Measurements from ENCODE around the gene CYP2W1. TPM values are rescaled to one million over a fixed set of nuclear protein-coding genes. Genes with fewer than 3 reads are reported as not detected.
"Not testable (repeated sequence)": the region's sequence is repeated elsewhere in the genome, so short reads cannot be mapped to it uniquely, and the experiment has no call there.

Gene CYP2W1
- total RNA-seq, 2 donors from 2014 or later = 1.2 to 3.6 TPM

DNA sequence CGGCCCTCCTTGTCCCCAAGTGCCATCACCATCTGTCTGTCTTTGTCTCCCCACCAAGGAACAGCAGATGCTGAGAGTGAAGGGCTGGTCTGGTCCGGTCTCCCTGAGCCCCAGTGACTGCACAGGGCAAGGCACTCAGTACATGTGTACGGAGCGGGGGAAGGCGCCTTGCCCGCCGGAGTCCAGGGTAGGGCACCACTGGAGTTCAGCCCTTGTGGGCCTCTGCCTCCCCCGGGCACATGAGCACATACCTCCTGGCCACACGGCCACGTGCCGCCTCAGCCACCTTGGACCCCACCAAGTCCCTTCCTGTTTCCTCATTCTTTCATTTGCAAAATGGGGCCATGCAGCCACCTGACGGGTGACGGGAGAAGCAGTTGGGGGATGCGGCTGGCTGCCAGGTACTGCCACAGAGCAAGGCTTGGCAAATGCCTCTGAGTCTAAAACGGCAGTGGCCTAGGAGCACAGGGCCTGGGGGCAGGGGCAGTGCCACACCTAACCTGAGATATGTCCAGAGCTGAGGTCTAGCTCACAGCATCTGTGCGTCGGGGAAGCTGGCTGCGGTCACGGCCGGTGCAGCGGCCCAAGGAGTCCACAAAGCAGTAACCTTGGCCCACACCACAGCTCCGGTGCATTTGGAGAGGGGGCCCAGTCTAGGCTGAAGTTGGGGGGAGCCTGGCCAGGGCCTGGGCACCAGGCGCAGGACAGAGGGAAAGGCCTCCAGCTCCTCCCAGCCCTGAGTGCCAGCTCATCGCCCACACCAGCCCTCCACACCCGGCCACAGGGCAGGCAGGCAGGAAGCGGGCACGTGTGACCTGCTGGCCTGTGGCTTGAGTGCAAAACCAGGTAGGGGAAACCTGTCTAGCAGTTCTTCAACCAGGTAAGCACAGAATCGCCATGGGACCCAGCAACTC is 33.7 kb upstream of the CYP2W1 start:
- peak in 1 of 2 donors; percentile 17 for DNase-seq
- no peak for ATAC-seq
- intact Hi-C loops (cut with DNase I, micrococcal nuclease) = no loop called here

- intact Hi-C loops (cut with DNase I, micrococcal nuclease) = no loop called here
- DNase-seq = peak in 1 of 2 donors; percentile 12
- no peak for ATAC-seq
Measured at GRCh38 chr7:951881-952547, 31.0 kb upstream of the CYP2W1 start.

DNA sequence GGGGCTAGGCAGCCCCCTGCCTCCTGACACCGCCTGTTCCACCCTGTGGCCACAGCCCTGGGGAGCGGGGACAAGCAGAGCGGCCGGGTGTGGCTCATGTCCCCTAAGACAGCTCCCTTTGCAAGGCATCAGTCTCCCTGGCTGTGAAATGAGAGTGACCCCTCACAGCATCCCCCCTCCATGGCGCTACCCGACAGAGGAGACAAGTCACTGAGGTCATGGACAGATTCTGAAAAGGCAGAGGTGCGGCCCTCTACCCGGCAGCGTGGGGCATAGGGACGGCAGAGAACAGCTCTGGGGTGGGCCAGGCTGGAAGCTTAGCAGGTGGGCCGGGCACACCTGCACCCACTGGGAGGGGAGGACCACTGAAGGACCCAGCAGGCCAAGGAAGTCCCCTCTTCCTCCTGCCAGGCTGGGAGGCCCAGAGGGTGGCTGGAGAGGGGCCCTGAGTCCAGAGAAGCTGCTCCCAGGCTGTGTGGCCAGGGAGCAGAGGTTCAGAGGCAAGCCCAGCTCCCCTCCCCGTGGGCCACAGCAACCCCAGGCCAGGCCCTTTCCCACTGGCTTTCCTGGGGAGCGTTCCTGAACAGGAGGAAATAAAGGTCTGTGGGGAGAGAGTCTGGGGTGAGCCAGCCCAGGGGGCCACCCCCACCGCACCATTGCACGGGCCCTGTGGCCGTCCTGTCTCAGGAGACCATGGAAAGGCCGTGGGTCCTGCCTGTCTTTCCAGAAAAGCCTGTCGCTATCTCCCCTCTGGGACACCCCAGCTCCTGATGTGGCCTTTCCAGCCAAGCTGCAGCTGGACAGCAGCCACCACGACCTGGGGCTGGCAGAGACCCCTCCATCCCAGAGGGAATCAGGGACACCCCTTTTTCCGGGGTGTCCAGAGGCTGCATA is 30.2 kb upstream of the CYP2W1 start:
- DNase-seq = peak in 1 of 2 donors; percentile 13

DNA sequence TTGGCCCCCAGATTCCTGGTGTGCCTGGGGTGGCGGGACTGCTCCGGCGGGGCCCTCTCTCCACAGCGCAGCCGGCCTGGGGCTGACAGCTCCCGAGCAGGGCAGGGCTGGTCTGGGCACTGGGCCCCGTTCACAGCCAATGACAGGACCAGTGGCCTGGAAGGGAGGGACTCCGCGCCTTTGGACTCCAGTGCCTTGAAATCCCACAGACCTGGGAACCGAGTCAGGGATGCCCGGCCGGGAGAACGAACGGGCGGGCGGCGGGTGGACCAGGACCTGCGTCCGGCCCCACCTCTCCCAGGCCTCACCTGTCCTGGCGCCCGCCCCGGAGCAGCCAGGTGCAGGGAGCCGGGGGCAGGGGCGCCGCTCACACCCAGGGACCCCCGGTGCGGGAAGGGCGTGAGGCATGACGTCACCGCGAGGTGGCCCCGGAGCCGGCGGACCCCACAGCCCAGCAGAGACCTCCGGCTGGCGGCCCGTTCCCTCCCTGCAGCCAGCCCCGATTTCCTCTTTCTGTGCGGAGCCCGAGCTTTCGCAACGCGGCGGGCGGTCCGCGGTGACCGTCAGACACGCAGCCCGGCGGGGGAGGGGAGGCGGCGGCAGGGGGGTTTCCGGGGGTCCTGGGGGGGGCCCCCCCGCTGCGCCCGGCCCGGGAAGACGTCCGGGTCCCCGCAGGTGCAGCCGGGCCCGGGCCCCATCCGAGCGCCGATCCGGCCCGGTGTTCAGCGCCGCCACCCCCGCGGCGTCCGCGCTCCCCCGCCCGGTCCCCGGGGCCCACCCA is 29.2 kb upstream of the CYP2W1 start:
- intact Hi-C loops (cut with DNase I, micrococcal nuclease) = no loop called here
- DNase-seq (peak; percentile 80 to 87), ATAC-seq (peak; percentile 83)

More for the DNA sequence above, 30.2 kb upstream of the CYP2W1 start:
- intact Hi-C loops (cut with DNase I, micrococcal nuclease) = no loop called here
- peak; percentile 16 for ATAC-seq

GRCh38 chr7:954330-955238 is 28.4 kb upstream of the CYP2W1 start, which contains the start of gene ADAP1:
Gene ADAP1, minus strand, starts transcription at chr7:954680. Its CDS starts 203 bp downstream, at chr7:954477.
- DNase-seq (peak in 1 of 2 donors; percentile 71), ATAC-seq (peak; percentile 59)
- intact Hi-C loops (cut with DNase I, micrococcal nuclease) = no loop called here

DNA sequence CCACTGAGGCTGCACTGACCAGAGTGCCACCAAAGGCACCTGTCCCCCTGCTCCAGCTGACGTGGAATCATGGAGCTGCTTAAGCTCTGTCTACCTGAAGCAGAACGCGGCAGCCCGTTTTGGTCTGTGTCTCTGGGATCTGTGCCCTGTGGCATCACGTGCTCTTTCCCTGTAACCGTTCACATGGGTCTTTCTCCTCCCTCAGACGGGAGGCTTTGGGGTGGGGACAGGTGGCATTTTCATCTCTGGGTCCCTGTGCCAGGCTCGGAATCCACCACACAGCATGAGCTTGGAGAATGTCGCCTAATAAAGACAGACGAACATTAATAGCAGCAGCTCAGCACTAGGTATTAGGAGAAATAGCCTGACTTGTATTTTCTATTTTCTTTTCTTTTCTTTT is 26.9 kb upstream of the CYP2W1 start:
- no peak for ATAC-seq
- intact Hi-C loops (cut with DNase I, micrococcal nuclease) = no loop called here
- peak in 1 of 2 donors; percentile 13 for DNase-seq

DNA sequence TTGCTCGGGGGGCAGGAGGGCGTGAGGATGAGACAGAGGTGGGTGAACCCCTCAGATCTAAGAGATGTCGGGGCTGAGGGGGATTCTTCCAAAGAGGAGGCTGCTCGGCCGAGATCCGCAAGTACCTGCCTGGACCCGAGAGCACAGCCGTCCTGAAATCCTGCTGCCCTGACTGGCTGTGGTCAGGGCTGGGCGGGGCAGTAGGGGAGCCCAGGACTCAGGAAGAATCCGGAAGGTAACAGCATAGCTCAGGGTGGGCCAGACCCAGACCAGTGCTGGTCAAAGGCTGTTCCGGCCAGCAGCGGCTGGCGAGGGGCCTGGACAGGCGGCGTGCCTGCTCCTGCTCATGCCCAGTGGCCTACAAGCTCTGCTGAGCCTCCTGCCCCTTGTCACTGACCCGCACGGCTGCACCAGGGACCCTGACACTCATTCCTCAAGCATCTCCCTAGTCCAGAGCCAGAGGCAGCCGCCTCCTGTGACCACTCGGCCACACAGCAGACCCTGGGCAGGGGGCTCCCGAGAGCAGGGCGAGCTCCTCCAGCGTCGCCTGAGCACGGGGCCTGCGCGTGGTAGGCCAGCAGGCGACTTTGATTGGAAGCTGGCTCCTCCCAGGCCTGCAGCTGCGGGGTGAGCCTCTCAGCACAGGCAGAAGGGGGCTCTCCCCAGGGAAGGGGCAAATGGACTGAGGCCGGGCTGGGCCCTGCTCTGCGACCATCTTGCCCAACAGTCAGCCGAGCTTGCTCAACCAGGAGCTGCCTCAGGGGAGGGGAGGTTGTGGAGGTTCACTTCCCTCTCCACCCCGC is 25.4 kb upstream of the CYP2W1 start:
- DNase-seq (peak; percentile 23 to 34), ATAC-seq (no peak)
- intact Hi-C loops (cut with DNase I, micrococcal nuclease) = no loop called here

DNA sequence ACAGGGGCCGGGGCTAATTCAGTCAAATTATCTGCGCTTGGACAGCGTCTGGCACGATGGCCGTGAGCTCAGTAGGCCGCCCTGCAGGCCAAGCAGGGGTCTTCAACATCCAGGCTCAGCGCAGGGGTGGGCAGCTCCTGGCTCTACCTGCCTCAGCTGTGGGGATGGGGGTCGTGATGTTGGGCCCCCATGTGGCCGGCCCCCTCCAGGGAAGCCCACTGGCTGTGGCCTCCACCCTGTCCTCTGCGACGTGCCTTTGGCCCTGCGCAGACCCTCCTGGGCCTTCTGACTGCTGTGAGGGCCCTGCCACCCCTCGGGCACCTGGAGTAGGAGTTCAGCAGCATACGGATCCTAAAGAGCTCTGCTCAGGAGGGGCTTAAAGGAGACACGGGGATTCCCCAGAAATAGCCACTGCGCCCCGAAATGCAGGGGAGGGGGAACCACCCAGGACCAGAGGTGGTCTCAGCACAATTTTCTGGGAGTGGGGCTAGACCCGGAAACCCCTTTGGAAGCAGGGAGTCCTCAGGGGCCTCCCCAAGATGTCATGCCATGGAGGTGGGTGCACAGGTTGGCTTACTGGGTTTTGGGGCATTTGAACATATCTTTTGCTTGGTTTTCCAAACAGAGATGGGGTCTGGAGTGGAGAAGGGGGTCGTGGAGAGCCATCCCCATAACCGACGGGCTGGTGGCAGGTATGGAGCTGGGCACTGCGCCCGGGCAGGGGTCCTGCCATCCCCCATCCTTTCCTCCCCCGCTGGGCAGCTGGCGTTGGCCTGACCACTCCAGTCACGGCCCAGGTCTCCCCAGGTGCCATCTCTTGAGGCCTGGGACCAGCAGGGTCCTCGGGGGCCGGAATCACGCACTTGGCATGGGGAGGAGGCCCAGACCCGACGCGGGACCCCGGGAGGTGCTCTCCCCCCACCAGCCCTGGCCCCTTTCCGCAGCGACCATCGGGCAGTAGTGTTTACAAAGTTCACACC is 24.5 kb upstream of the CYP2W1 start:
- ATAC-seq = no peak
- intact Hi-C loops (cut with DNase I, micrococcal nuclease) = no loop called here
- peak; percentile 6 to 19 for DNase-seq

- ATAC-seq (peak; percentile 9), DNase-seq (peak in 1 of 2 donors; percentile 30)
- intact Hi-C loops (cut with DNase I, micrococcal nuclease) = no loop called here
Measured at GRCh38 chr7:959271-959670, 23.7 kb upstream of the CYP2W1 start.

DNA sequence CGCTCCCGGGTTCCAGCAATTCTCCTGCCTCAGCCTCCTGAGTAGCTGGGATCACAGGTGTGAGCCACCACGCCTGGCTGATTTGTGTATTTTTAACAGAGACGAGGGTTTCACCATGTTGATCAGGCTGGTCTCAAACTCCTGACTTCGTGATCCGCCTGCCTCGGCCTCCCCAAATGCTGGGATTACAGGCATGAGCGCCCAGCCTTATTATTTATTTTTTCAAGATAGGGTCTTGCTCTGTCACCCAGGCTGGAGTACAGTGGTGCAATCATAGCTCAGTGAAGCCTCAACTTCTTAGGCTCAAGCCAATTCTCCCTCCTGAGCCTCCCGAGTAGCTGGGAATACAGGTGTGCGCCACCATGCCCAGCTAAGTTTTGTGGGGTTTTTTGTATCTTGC is 23.2 kb upstream of the CYP2W1 start:
- ATAC-seq; intact Hi-C loops (cut with DNase I, micrococcal nuclease): not testable (repeated sequence)
- DNase-seq = peak; percentile 0 to 11

GRCh38 chr7:960269-960871 is 22.6 kb upstream of the CYP2W1 start:
- intact Hi-C loops (cut with DNase I, micrococcal nuclease) = no loop called here
- DNase-seq = peak; percentile 11 to 32
- no peak for ATAC-seq

DNA sequence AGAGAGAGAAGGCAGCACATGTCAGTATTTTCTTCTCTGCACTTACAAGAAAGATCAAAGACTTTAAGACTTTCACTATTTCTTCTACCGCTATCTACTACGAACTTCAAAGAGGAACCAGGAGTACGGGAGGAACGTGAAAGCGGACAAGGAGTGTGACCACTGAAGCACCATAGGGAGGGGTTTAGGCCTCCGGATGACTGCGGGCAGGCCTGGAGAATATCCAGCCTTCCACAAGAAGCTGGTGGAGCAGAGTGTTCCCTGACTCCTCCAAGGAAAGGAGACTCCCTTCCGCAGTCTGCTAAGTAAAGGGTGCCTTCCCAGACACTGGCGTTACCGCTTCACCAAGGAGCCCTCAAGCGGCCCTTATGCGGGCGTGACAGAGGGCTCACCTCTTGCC is 22.0 kb upstream of the CYP2W1 start:
- intact Hi-C loops (cut with DNase I, micrococcal nuclease); ATAC-seq: not testable (repeated sequence)
- peak; percentile 8 to 47 for DNase-seq

DNA sequence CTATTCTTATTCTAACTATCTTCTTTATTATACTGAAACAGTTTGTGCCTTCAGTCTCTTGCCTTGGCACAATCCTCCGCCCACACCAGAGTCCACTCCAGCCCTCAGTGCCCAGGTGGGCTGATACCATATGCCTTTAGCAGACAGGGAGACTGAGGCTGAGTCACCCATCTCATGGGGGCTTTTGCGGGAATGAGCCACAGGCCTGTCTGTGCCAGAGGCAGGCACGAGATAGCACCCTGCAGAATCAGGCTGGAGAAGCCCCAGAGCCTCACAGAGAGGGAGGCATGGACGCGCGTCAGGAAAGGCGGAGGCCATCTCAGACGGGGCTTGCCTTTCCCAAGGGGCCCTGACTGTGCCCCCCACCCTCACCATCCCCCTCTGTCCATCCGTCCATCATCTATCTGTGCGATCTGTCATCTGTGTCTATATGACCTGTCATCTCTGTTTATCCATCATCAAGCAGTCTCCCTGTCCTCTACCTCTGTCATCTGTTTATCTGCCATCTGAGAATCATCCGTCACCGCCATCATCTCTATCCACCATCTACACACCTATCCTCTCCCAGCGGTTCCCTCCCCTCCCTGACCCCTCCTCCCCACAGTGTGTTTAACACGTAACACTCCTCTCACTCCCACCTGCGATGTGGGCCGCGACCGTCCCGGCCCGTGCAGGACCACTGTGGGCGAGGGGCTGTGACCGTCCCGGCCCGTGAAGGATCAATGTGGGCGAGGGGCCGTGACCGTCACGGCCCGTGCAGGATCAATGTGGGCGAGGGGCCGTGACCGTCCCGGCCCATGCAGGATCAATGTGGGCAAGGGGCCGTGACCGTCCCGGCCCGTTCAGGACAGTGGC is 21.2 kb upstream of the CYP2W1 start:
- DNase-seq (peak; percentile 2 to 19), ATAC-seq (no peak)
- intact Hi-C loops (cut with DNase I, micrococcal nuclease) = no loop called here

Measured in left colon (tissue), 2 donors.